ENCODE data around the gene DUSP19. TPM values are rescaled to one million over a fixed set of nuclear protein-coding genes. Genes with fewer than 3 reads are reported as not detected.

DUSP19 gene
- total RNA-seq, 1 donor from 2014 or later: 4.4 TPM

DNA sequence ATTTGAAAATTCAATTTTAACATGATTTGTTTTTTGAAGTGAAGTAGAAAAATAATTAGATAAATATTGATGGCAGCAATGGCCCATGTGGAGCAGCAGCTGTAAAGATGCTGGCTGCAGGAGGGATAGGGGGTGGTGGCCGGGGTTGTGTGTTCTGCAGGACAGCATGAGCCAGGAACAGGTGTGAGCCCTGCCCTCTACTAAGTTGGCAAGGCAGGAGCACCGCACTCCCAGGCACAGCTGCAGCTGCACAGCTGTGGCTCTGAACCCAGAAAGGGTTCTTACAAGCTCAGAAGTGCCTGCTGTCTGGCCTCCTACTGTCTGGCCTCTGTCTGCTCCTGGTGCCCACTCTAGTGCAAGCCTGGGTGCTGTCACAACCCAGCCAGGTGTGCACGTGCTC, 10.0 kb upstream of the DUSP19 start:
- DNase-seq: no peak

DNA sequence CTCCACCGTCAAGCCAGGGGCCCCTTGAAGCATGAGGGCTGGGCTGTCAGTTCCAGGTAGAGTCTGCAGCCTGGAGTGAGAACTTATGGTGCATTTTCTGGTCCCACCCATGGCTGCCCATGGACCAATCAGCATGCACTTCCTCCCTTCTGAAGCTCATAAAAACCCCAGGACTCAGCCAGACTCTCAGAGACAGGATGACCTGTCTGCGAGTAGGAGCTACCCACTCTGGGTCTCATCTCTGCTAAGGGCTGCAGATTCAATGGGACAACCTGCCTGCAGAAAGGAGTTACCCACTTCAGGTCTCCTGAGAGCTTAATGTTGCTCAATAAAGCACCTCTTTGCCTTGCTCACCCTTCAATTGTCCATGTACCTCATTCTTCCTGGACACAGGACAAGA, 9.4 kb upstream of the DUSP19 start:
- DNase-seq: no peak

DNA sequence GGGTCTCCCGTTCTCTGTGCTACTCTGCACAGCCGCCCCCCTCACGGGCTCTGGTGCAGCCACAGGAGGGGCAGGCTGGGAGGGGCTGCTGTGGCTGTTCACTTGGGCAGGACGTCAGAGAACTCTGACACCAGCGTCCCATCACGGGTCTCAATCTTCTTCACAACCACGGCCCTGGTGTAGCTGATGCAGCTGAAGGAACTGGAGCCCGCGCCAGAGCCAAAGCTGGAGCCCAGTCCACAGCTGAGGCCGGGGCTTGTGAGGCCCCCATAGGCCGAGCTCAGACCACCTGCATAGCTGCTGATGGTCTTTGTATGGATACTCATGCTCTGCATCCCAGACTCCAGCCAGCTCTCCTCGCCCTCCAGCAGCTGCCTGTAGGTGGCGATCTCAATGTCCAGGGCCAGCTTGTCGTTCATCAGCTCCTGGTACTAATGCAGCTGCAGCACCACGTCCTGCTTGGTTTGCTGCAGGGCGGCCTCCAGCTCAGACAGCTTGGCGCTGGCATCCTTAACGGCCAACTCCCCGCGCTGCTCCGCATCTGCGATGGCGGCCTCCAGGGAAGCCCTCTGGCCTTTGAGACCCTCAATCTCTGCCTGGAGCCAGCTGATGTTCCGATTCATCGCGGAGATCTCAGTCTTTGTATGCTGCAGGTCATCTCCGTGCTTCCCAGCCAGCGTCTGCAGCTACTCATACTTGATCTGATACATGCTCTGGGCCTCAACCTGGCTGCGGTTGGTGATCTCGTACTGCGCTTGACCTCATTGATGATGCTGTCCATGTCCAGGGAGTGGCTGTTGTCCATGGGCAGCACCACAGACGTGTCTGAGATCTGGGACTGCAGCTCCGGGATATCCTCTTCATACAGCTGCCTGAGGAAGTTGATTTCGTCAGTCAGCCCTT, 7.4 kb upstream of the DUSP19 start:
- DNase-seq: no peak

DNA sequence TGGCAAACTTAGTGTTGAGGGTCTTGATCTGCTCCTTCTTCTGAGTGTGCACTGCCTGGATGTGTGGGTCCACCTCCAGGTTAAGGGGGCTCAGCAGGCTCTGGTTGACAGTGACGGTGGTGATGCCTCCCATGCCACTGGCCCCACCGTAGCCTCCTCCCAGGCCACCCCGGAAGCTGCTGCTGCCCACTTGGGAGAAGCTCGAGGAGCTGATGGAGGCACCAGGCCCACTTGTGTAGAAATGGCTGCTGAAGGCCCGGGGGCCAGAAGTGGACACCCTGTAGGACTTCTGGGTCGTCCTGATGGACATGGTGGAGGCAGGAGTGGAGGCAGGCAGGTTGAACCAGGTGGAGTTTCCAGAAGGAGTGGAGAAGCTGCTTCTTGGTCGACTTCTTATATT, 6.4 kb upstream of the DUSP19 start:
- no peak for DNase-seq

DNA sequence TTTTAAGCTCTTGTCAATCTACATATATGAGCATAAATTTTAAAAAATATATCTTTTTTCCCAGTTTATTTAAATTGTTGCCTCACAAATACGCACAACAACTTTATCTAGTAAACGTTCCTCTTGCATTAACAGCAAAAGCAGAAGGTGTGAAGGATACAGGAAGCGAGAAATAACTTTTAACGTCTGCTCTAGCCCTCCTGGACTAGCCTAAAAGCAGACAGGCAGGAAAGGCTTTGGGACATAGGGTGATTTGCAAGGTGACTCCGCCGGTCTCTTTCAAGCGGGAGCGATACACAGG, 434 bp upstream of the DUSP19 start:
- no peak for DNase-seq

DNA sequence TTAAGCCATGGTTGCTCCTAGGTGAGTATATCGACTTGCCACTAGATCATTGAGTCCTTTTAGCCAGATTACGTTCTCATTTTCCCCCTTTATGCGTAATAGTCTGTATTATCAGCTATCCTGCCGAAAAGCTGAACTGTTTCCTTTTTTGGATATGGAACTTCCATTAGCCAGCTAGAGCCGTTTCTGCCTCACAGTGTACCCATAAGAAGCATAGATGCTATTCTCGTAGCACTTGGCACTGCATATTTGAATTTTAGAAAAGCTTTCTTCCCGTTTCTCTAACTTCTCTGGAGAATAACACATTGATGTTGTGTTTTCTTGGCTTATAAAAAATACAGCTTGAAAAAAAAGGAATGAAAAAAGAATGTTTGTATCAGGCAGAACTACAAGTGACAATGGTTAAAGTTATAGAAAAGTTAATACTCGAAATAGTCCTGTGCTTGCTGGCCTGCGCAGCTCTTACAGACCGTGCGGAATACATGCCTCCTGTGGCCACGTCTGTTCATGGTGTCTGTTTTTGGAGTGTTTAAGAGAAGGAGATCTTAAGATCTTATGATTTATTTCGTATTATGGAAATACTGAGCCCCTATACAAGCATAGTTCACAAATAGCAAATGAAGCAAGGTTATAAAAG, 710 bp downstream of the DUSP19 start:
- DNase-seq: no peak

GRCh38 chr2:183081911-183082310, 3.4 kb downstream of the DUSP19 start:
- no peak for DNase-seq

GRCh38 chr2:183088061-183088460, 9.5 kb downstream of the DUSP19 start:
- no peak for DNase-seq

DNA sequence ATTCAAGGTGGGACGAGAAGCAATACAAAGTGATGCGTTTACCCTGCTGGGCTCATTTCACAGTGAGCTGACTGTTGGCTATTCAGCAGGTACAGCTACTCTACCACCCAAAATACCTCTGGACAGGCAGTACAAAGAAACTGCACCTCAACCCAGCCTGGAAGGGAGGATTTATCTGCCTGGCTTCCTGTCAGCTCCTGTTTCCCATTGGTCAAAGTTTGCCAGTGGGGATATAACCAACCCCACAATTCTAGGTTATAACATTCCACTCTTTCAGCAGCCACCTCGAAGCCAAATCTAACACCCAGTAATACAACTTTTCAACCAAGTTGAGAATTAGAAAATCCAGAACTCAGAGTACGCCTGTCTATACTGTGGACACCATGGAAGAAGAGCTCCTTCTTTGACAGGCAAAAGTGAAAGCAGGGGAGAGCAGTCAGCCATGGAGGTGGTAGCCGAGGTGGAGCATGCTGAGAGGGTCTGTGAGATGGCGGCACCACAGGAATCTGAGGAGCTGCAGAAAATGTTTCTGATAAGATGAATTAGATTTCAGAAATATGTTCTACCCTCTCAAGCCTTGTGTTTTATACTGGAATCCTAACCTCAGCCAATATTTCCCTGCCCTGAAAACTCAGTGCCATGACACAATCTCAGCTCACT, 10.8 kb downstream of the DUSP19 start:
- DNase-seq: no peak

DNA sequence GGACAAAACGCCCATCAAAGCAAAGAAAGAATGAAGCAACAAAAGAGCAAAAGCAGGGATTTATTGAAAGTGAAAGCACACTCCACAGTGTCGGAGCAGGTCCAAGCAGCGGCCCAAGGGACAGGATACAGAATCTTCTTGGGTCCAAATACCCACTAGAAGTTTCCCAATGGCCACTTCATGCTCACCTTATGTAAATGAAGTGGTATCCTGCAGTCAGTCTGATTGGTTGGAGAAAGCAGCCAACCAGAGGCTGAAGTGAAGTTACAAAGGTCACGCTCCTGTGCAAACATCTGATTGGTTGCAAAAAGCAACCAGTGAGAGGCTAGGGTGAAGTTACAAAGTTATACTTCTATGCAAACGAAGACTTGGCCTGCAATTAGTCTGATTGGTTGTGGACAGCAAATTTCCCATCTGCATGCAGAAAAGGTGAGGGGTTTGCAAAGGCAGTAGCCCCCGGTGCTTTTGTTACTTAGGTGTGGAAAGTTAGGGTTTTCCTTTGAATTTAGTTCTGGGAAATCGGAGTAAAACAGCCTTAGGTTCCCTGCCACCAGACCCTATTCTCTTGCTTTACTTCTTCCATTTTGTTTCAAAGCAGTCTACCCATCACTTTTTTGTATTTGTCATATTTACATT, 12.9 kb downstream of the DUSP19 start:
- no peak for DNase-seq

GRCh38 chr2:183091954-183092345, 13.4 kb downstream of the DUSP19 start:
- DNase-seq: no peak

- no peak for DNase-seq
These were observed 15.5 kb downstream of the DUSP19 start for GRCh38 chr2:183093857-183094657.

DNA sequence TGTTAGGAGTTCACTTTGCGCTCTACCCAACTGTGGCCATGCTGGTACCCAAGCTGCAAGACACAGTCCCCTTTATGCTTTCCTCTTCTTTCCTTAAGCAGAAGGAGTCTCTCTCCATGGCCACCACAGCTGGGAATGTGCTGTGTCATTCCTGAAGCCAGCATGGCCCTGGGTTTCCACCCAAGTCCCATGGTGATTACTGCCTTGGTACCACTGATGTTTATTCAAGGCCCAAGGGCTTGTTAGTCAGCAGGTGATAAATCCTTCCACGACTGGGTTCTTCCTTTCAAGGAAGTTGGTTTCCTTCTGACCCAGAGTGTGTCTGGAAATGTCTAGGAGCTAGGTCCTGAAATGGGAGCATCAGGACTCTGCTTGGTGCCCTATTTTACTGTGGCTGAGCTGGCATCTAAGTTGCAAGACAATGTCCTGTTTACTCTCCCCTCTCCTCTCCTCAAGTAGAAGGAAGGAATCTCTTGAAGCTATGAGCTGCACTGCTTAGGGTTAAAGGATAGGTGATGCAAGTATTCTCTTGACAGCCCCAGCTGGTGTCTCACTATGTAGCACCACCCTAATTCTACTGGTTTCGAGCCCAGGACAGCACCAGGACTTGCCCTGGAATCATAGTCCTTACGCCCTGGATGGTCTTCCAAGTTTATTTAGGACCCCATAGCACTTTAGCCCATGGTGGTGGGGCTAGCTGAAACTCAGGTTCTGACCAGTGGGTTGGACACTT, 27.0 kb downstream of the DUSP19 start:
- DNase-seq: no peak

DNA sequence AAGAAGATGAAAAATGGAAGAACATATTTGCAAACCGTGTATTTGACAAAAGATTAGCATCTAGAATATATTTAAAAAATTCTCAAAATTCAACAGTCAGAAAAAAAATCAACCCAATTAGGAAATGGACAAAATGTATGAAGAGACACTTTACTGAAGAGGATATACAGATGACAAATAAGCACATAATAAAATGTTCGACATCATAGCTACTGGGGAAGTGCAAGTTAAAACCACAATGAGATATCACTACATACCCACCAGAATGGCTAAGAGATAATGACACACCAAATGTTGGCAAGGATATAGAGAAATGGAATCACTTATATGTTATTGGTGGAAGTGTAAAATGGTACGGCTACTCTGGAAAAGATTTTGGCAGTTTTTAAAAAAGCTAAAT, 34.0 kb downstream of the DUSP19 start:
- DNase-seq: no peak

DNA sequence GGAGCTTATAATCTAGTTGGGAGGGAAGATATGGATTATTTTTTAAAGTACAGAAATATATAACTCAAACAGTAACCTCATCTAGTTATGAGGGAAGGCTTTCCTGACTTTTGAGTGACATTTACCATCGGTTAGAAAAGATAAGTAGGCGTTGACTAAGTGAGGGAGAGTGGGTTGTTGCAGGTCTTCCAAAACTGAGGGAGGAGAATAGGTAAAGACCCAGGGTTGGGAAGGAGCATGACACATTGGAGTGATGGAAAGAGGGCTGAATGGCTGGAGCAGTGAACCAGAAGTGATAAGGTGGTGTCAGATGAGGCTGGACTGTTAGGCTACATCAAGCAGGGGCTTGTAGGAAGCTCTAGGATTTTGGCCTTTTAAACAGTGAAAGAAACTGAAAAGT, 35.1 kb downstream of the DUSP19 start:
- DNase-seq: no peak

- no peak for DNase-seq
These were observed 38.7 kb downstream of the DUSP19 start for GRCh38 chr2:183117226-183117625.

- DNase-seq: no peak
These were observed 44.8 kb downstream of the DUSP19 start for GRCh38 chr2:183123117-183123958.

- no peak for DNase-seq
These were observed 45.3 kb downstream of the DUSP19 start for GRCh38 chr2:183123959-183124221.

GRCh38 chr2:183124222-183124956, 45.8 kb downstream of the DUSP19 start, which contains the start of gene NUP35:
Gene NUP35 (plus strand): TSS chr2:183124443. CDS start chr2:183124458, 15 bp downstream.
- peak; percentile 93 for DNase-seq

GRCh38 chr2:183124957-183125255, 46.4 kb downstream of the DUSP19 start:
- peak; percentile 46 for DNase-seq
